AG04450 (cell line): ENCODE data around the gene KAT6B. TPM values are rescaled to one million over a fixed set of nuclear protein-coding genes. Genes with fewer than 3 reads are reported as not detected.

ENCODE experiments used
- CTCF ChIA-PET: fragments of 300-600, 350-600 bp; formaldehyde crosslinking; extraction: SDS; loops from one replicate; lab custom pipeline; 2022; ENCODE audit warnings: antibody characterized with exemption, inconsistent platforms; lab: Charles Lee
- POLR2A ChIA-PET: fragments of 350-600 bp; formaldehyde crosslinking; extraction: SDS; loops from one replicate; lab custom pipeline; 2021; ENCODE audit warnings: antibody characterized with exemption, inconsistent platforms; lab: Yijun Ruan, JAX
- DNase-seq: peaks from one replicate; pipeline ENCODE4 v3.0.0-alpha.2; 2011; ENCODE audit warnings: low read depth, low spot score
- H3K27ac ChIP-seq: one replicate; pipeline ENCODE4 v1.5.1; 2012; ENCODE audit warnings: low read depth, low read length, control low read depth
- H3K27me3 ChIP-seq: one replicate; pipeline ENCODE4 v1.6.0; 2012; ENCODE audit warnings: low read length; ENCODE audit not compliant: control insufficient read depth, insufficient read depth
- H3K4me3 ChIP-seq: 2 replicates; pipeline ENCODE4 v1.5.1; 2011; ENCODE audit warnings: mild to moderate bottlenecking, low read depth, low read length, control low read depth
- H3K9me3 ChIP-seq: 2 replicates; pipeline ENCODE4 v1.5.1; 2012; ENCODE audit warnings: low read length; ENCODE audit not compliant: control insufficient read depth, insufficient read depth
- polyA plus RNA-seq: library from polyadenylated mRNA; depleted of rRNA; stranded (reverse); fragments of >200 nt; gene quantifications from 2 replicates; pipeline ENCODE4 v1.2.3, GENCODE V29; 2011
- TF ChIP-seq, protein P1 (sequence below): IDR thresholded peaks from 2 replicates; pipeline ENCODE4 v1.5.1; 2011; ENCODE audit warnings: low read depth, low read length, control low read depth, inconsistent platforms

KAT6B gene
- polyA plus RNA-seq, 1 experiment = 10.4 TPM

- H3K9me3 ChIP-seq = no peaks in the 10 kb centered on the region
- H3K27ac ChIP-seq = no peak overlapping the region
- DNase-seq = no peak
- H3K4me3 ChIP-seq = no peak overlapping the region
- CTCF ChIA-PET = no interaction called here
- H3K27me3 ChIP-seq = no peaks in the 10 kb centered on the region
- TF ChIP-seq, protein P1, sequence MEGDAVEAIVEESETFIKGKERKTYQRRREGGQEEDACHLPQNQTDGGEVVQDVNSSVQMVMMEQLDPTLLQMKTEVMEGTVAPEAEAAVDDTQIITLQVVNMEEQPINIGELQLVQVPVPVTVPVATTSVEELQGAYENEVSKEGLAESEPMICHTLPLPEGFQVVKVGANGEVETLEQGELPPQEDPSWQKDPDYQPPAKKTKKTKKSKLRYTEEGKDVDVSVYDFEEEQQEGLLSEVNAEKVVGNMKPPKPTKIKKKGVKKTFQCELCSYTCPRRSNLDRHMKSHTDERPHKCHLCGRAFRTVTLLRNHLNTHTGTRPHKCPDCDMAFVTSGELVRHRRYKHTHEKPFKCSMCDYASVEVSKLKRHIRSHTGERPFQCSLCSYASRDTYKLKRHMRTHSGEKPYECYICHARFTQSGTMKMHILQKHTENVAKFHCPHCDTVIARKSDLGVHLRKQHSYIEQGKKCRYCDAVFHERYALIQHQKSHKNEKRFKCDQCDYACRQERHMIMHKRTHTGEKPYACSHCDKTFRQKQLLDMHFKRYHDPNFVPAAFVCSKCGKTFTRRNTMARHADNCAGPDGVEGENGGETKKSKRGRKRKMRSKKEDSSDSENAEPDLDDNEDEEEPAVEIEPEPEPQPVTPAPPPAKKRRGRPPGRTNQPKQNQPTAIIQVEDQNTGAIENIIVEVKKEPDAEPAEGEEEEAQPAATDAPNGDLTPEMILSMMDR = no peak
- POLR2A ChIA-PET = no interaction called here
These were observed 141.7 kb downstream of the KAT6B start for GRCh38 chr10:74967911-74968666.

DNA sequence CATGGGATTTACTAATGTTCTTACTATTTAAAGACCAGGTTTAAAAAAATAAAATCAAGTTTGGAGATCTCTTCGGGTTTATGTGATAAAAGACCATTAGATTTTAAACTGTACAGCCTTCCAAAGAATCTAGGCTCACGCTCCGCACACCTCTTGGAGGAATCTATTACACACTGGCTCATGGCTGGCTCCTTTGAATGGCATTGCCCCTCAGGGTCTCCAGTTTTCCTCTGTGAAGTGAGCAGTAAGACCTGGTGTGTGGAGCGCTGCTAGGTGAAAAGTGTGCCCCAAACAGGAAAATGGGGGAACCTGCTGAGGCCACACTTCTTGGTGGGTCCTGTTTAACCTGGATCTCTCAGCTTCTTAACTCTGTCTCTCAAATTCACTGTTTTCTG is 142.3 kb downstream of the KAT6B start:
- no peaks in the 10 kb centered on the region for H3K27me3 ChIP-seq
- no peak overlapping the region for H3K27ac ChIP-seq
- no peaks in the 10 kb centered on the region for H3K9me3 ChIP-seq
- TF ChIP-seq, protein P1 = no peak
- ChIA-PET POLR2A (no interaction called here), CTCF (no interaction called here)
- DNase-seq = no peak
- H3K4me3 ChIP-seq = no peak overlapping the region

DNA sequence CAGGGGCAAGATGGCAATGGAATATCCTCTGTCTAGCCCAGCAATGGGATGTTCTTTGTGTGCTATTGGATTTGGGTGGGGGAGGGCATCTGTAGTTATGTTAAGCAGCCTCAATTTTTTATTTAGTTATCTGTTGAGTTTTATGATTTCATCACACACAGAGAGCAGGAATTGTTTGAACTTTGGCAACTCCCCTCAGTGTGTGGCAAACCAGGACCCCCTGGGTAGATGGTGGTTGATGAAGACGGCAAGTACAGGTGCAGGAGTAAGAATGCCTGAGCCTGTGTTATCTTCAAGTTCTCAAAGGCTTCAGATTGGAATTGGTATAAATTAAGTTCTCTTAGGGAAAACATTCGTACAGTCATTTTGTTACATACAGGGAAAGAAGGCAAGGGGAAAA is 142.7 kb downstream of the KAT6B start:
- no peak for DNase-seq
- POLR2A ChIA-PET = no interaction called here
- no peak overlapping the region for H3K4me3 ChIP-seq
- TF ChIP-seq, protein P1 = no peak
- H3K27ac ChIP-seq = no peak overlapping the region
- H3K9me3 ChIP-seq = no peaks in the 10 kb centered on the region
- CTCF ChIA-PET = no interaction called here
- no peaks in the 10 kb centered on the region for H3K27me3 ChIP-seq

DNA sequence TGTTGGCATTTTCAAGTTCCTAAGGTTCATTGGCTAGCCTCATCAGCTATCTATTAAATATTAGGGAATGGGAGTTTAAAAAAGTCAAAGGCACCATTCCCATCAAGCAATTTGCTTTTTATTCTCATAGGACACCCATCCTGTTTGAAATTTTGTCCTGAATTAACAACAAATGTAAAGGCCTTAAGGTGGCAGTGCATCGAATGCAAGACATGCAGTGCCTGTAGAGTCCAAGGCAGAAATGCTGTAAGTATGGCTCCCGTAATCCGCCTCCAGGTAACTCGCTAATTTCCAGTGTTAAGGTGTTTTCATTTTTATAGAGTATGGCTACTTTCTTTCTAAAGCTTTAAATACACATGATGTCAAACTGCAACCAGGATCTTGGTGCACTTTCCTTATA is 143.1 kb downstream of the KAT6B start:
- DNase-seq = no peak
- ChIA-PET POLR2A (no interaction called here), CTCF (no interaction called here)
- no peak overlapping the region for H3K27ac ChIP-seq
- H3K4me3 ChIP-seq = no peak overlapping the region
- TF ChIP-seq, protein P1 = no peak
- no peaks in the 10 kb centered on the region for H3K9me3 ChIP-seq
- no peaks in the 10 kb centered on the region for H3K27me3 ChIP-seq

- POLR2A ChIA-PET = no interaction called here
These were observed 147.5 kb downstream of the KAT6B start for GRCh38 chr10:74973741-74974392.

More at GRCh38 chr10:74973741-74974392, 147.5 kb downstream of the KAT6B start:
- H3K27me3 ChIP-seq = no peaks in the 10 kb centered on the region
- TF ChIP-seq, protein P1 = no peak
- no peak for DNase-seq
- no peak overlapping the region for H3K27ac ChIP-seq
- no peak overlapping the region for H3K4me3 ChIP-seq
- no peaks in the 10 kb centered on the region for H3K9me3 ChIP-seq
- CTCF ChIA-PET = no interaction called here
